Right ventricle myocardium inferior (tissue), 1 donor: Measurements from ENCODE around the gene ORAI2. TPM values are rescaled to one million over a fixed set of nuclear protein-coding genes. Genes with fewer than 3 reads are reported as not detected.
A peak's percentile ranks its signal among the peaks of the same experiment; 100 is the strongest.
"Not testable (repeated sequence)": the region's sequence is repeated elsewhere in the genome, so short reads cannot be mapped to it uniquely, and the experiment has no call there.

Source experiments
- ATAC-seq: fragments of 200-7000 bp; cut with Tn5 transposase; one replicate; pipeline ENCODE4 v1.9.1; 2020; ENCODE audit warnings: mild to moderate bottlenecking, moderate library complexity
- DNase-seq: peaks from one replicate; pipeline ENCODE4 v3.0.0; 2021; ENCODE audit errors: missing footprints
- intact Hi-C: fragments of 100-400 bp; cut with DNase I; formaldehyde crosslinking; loops from one replicate; pipeline ENCODE4 v1.11.0; 2022
- long read RNA-seq: library from polyadenylated mRNA; unstranded; transcript quantifications from one replicate; pipeline ENCODE4 v2.0.0, GENCODE V29; 2021
- total RNA-seq: library from RNA; stranded (reverse); fragmentation: NEBNext Ultra II Directional; extraction: Animal tissue kit (Norgen Biotek cat#: 25700); gene quantifications from one replicate; pipeline ENCODE4 v1.2.1, GENCODE V29; 2021
- donor health status: DM: no; HTN: yes; CAD: no; lungs with severe emphysema.

Gene ORAI2
- 3.0 TPM for total RNA-seq
- long read RNA-seq, full-length matches to known transcripts: 7 of 9 reads
- long read RNA-seq, partial matches to known transcripts: 0 of 9 reads
- long read RNA-seq, other reads (novel, unspliced or antisense): 2 of 9 reads

- intact Hi-C loops: no loop called here
- DNase-seq: peak; percentile 93
- peak; percentile 77 for ATAC-seq
Measured at GRCh38 chr7:102433219-102434038, at the start of gene ORAI2. Gene ORAI2 (plus strand): TSS chr7:102433575. CDS start chr7:102438957, 5,382 bp downstream.

- DNase-seq: no peak
- intact Hi-C loops: no loop called here
- no peak for ATAC-seq
Measured at GRCh38 chr7:102387064-102387463, 46.3 kb upstream of the ORAI2 start.

GRCh38 chr7:102389810-102390209 is 43.6 kb upstream of the ORAI2 start:
- intact Hi-C loops: loop anchor here (1.0 to 10.0 kb wide), 2 partner anchors 111 to 845 kb away; no protein-coding TSS in a partner anchor
- no peak for DNase-seq
- no peak for ATAC-seq

GRCh38 chr7:102390697-102391484 is 42.5 kb upstream of the ORAI2 start:
- DNase-seq: peak; percentile 85
- intact Hi-C loops: loop anchor here (1.0 to 10.0 kb wide), 2 partner anchors 112 to 846 kb away; no protein-coding TSS in a partner anchor
- peak; percentile 85 for ATAC-seq

- DNase-seq (no peak), ATAC-seq (no peak)
- intact Hi-C loops: loop anchor here (10.0 kb wide), 1 partner anchor 848 kb away; no protein-coding TSS in a partner anchor
Measured at GRCh38 chr7:102392330-102392729, 41.0 kb upstream of the ORAI2 start.

- intact Hi-C loops: loop anchor here (10.0 kb wide), 1 partner anchor 849 kb away; no protein-coding TSS in a partner anchor
- DNase-seq: no peak
- ATAC-seq: no peak
Measured at GRCh38 chr7:102393467-102393866, 39.9 kb upstream of the ORAI2 start.

- ATAC-seq: no peak
- no peak for DNase-seq
- intact Hi-C loops: loop anchor here (10.0 kb wide), 1 partner anchor 851 kb away; no protein-coding TSS in a partner anchor
Measured at GRCh38 chr7:102395592-102395872, 37.8 kb upstream of the ORAI2 start.

GRCh38 chr7:102395873-102396709 is 37.3 kb upstream of the ORAI2 start, which contains the start of gene PRKRIP1:
Gene PRKRIP1 (plus strand): TSS chr7:102396363. CDS start chr7:102396412, 49 bp downstream.
- ATAC-seq (peak; percentile 93), DNase-seq (peak; percentile 91)
- intact Hi-C loops: loop anchor here (10.0 kb wide), 1 partner anchor 851 kb away; no protein-coding TSS in a partner anchor

GRCh38 chr7:102396710-102397019 is 36.7 kb upstream of the ORAI2 start:
- DNase-seq: no peak
- intact Hi-C loops: loop anchor here (10.0 kb wide), 1 partner anchor 852 kb away; no protein-coding TSS in a partner anchor
- peak; percentile 4 for ATAC-seq

- ATAC-seq (no peak), DNase-seq (no peak)
- intact Hi-C loops: loop anchor here (10.0 kb wide), 1 partner anchor 854 kb away; no protein-coding TSS in a partner anchor
Measured at GRCh38 chr7:102398543-102398942, 34.8 kb upstream of the ORAI2 start.

GRCh38 chr7:102400360-102400759 is 33.0 kb upstream of the ORAI2 start:
- no peak for DNase-seq
- no peak for ATAC-seq
- intact Hi-C loops: no loop called here

- DNase-seq (no peak), ATAC-seq (no peak)
- intact Hi-C loops: no loop called here
Measured at GRCh38 chr7:102403563-102403962, 29.8 kb upstream of the ORAI2 start.

GRCh38 chr7:102404005-102404861 is 29.1 kb upstream of the ORAI2 start:
- DNase-seq (peak; percentile 80), ATAC-seq (peak; percentile 67)
- intact Hi-C loops: no loop called here

GRCh38 chr7:102404862-102405188 is 28.6 kb upstream of the ORAI2 start:
- intact Hi-C loops, DNase-seq, ATAC-seq: not testable (repeated sequence)

GRCh38 chr7:102407910-102408309 is 25.5 kb upstream of the ORAI2 start:
- DNase-seq (no peak), ATAC-seq (no peak)
- intact Hi-C loops: no loop called here

- intact Hi-C loops, DNase-seq, ATAC-seq: not testable (repeated sequence)
Measured at GRCh38 chr7:102408530-102408929, 24.8 kb upstream of the ORAI2 start.

- intact Hi-C loops: no loop called here
- DNase-seq (no peak), ATAC-seq (no peak)
Measured at GRCh38 chr7:102409340-102409739, 24.0 kb upstream of the ORAI2 start.

- ATAC-seq (no peak), DNase-seq (no peak)
- intact Hi-C loops: loop anchor here (5.0 kb wide), 1 partner anchor 52 kb away; the partner anchor contains the start of genes ALKBH4 and LRWD1
Measured at GRCh38 chr7:102410123-102410522, 23.3 kb upstream of the ORAI2 start.
